Testis (tissue), 2 donors: Measurements from ENCODE around the gene BDKRB1.

Experiments used
- POLR2A ChIP-seq: fragments of 450-650 bp; IDR thresholded peaks from one replicate; pipeline ENCODE4 v1.6.1; 2017; ENCODE audit warnings: antibody characterized with exemption, mild to moderate bottlenecking, moderate library complexity
- TF ChIP-seq, protein P1 (sequence below), 3 experiments: fragments of 450-650 bp in 2 of 3; fragments of 200-600 bp in 1 of 3; sonication (generic) in 1 of 3; IDR thresholded peaks; one replicate each; pipeline ENCODE4 v1.5.1; 2016 to 2019; ENCODE audit warnings: antibody characterized with exemption in 3 of 3, mild to moderate bottlenecking in 2 of 3, moderate library complexity in 1 of 3

- TF ChIP-seq, protein P1, sequence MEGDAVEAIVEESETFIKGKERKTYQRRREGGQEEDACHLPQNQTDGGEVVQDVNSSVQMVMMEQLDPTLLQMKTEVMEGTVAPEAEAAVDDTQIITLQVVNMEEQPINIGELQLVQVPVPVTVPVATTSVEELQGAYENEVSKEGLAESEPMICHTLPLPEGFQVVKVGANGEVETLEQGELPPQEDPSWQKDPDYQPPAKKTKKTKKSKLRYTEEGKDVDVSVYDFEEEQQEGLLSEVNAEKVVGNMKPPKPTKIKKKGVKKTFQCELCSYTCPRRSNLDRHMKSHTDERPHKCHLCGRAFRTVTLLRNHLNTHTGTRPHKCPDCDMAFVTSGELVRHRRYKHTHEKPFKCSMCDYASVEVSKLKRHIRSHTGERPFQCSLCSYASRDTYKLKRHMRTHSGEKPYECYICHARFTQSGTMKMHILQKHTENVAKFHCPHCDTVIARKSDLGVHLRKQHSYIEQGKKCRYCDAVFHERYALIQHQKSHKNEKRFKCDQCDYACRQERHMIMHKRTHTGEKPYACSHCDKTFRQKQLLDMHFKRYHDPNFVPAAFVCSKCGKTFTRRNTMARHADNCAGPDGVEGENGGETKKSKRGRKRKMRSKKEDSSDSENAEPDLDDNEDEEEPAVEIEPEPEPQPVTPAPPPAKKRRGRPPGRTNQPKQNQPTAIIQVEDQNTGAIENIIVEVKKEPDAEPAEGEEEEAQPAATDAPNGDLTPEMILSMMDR (IDR thresholded peaks at IDR 0.05), result no peak
- no peak for TF ChIP-seq POLR2A
Observed at GRCh38 chr14:96255501-96256366, at the start of gene BDKRB1.
